HEK293 (cell line): Measurements from ENCODE around the gene ZNF438.

Source experiments
- CTCF ChIP-seq: fragments of 450-650 bp; formaldehyde crosslinking; IDR thresholded peaks from 2 replicates; pipeline ENCODE4 v1.5.1; 2016; ENCODE audit warnings: missing biosample characterization, missing genetic modification characterization
- ZBTB1 ChIP-seq: fragments of 450-650 bp; formaldehyde crosslinking; IDR thresholded peaks from 2 replicates; pipeline ENCODE4 v1.5.1; 2016; ENCODE audit warnings: missing biosample characterization, missing genetic modification characterization
- ZFP37 ChIP-seq: fragments of 450-650 bp; formaldehyde crosslinking; IDR thresholded peaks from 2 replicates; pipeline ENCODE4 v1.5.1; 2016; ENCODE audit warnings: missing biosample characterization, missing genetic modification characterization
- ZNF140 ChIP-seq: fragments of 450-650 bp; formaldehyde crosslinking; IDR thresholded peaks from 2 replicates; pipeline ENCODE4 v1.5.1; 2016; ENCODE audit warnings: missing biosample characterization, missing genetic modification characterization
- ZNF148 ChIP-seq: fragments of 450-650 bp; formaldehyde crosslinking; IDR thresholded peaks from 2 replicates; pipeline ENCODE4 v1.5.0; 2017; ENCODE audit warnings: missing biosample characterization, missing genetic modification characterization, borderline replicate concordance
- ZNF292 ChIP-seq: fragments of 450-650 bp; formaldehyde crosslinking; IDR thresholded peaks from 2 replicates; pipeline ENCODE4 v1.5.1; 2016; ENCODE audit warnings: low read depth, missing biosample characterization, missing genetic modification characterization, borderline replicate concordance
- ZNF311 ChIP-seq: fragments of 450-650 bp; formaldehyde crosslinking; IDR thresholded peaks from 2 replicates; pipeline ENCODE4 v1.5.1; 2017; ENCODE audit warnings: missing biosample characterization, missing genetic modification characterization, borderline replicate concordance
- ZNF366 ChIP-seq: fragments of 450-650 bp; formaldehyde crosslinking; conservative IDR thresholded peaks from 2 replicates; pipeline ENCODE4 v1.5.1; 2016; ENCODE audit warnings: missing biosample characterization, missing genetic modification characterization
- ZNF391 ChIP-seq: fragments of 450-650 bp; formaldehyde crosslinking; IDR thresholded peaks from 2 replicates; pipeline ENCODE4 v1.5.1; 2016; ENCODE audit warnings: low read depth, missing biosample characterization, missing genetic modification characterization, borderline replicate concordance
- ZNF416 ChIP-seq: fragments of 450-650 bp; formaldehyde crosslinking; IDR thresholded peaks from 2 replicates; pipeline ENCODE4 v1.5.1; 2016; ENCODE audit warnings: missing biosample characterization, missing genetic modification characterization
- ZNF560 ChIP-seq: fragments of 450-650 bp; formaldehyde crosslinking; IDR thresholded peaks from 2 replicates; pipeline ENCODE4 v1.5.1; 2017; ENCODE audit warnings: missing biosample characterization, missing genetic modification characterization, borderline replicate concordance

- TF ChIP-seq ZNF391 = no peak
- TF ChIP-seq CTCF (tag by site-specific recombination) = no peak
- no peak for TF ChIP-seq ZNF311
- TF ChIP-seq ZFP37 = no peak
- TF ChIP-seq ZNF292 (tag by site-specific recombination) = no peak
- TF ChIP-seq ZBTB1 (tag by site-specific recombination) = no peak
- TF ChIP-seq ZNF148 (tag by site-specific recombination) = no peak
- TF ChIP-seq ZNF416 (tag by site-specific recombination) = no peak
- TF ChIP-seq ZNF366 = no peak
- TF ChIP-seq ZNF560 (tag by site-specific recombination) = no peak
- no peak for TF ChIP-seq ZNF140 (tag by site-specific recombination)
Observed at GRCh38 chr10:30817541-30817940, 214.1 kb downstream of the ZNF438 start.
